NK-92 (cell line): ENCODE results near the gene CACNA2D1.
"Not testable (repeated sequence)": the region's sequence is repeated elsewhere in the genome, so short reads cannot be mapped to it uniquely, and the experiment has no call there.

ENCODE experiments used
- DNase-seq: peaks from one replicate; lab custom pipeline; 2025; ENCODE audit not compliant: unreplicated experiment; lab: John Stamatoyannopoulos, UW

The CACNA2D1 gene

GRCh38 chr7:82173400-82174021, 270.1 kb downstream of the CACNA2D1 start:
- DNase-seq: no peak

- DNase-seq: no peak
Measured at GRCh38 chr7:82172881-82173280, 270.7 kb downstream of the CACNA2D1 start.

- no peak for DNase-seq
Measured at GRCh38 chr7:82172017-82172416, 271.6 kb downstream of the CACNA2D1 start.

GRCh38 chr7:82167558-82168314, 275.8 kb downstream of the CACNA2D1 start:
- no peak for DNase-seq

- no peak for DNase-seq
Measured at GRCh38 chr7:82166260-82167015, 277.1 kb downstream of the CACNA2D1 start.

GRCh38 chr7:82164813-82165212, 278.8 kb downstream of the CACNA2D1 start:
- no peak for DNase-seq

GRCh38 chr7:82164410-82164809, 279.2 kb downstream of the CACNA2D1 start:
- no peak for DNase-seq

GRCh38 chr7:82163586-82163985, 280.0 kb downstream of the CACNA2D1 start:
- no peak for DNase-seq

GRCh38 chr7:82162289-82162688, 281.3 kb downstream of the CACNA2D1 start:
- no peak for DNase-seq

GRCh38 chr7:82158327-82158726, 285.2 kb downstream of the CACNA2D1 start:
- DNase-seq: no peak

- no peak for DNase-seq
Measured at GRCh38 chr7:82156893-82157292, 286.7 kb downstream of the CACNA2D1 start.

GRCh38 chr7:82156168-82156567, 287.4 kb downstream of the CACNA2D1 start:
- DNase-seq: no peak

- no peak for DNase-seq
Measured at GRCh38 chr7:82154728-82155127, 288.8 kb downstream of the CACNA2D1 start.

GRCh38 chr7:82153776-82154175, 289.8 kb downstream of the CACNA2D1 start:
- no peak for DNase-seq

- DNase-seq: no peak
Measured at GRCh38 chr7:82152858-82153257, 290.7 kb downstream of the CACNA2D1 start.

GRCh38 chr7:82146491-82146890, 297.1 kb downstream of the CACNA2D1 start:
- no peak for DNase-seq

- no peak for DNase-seq
Measured at GRCh38 chr7:82142263-82142864, 301.2 kb downstream of the CACNA2D1 start.

- no peak for DNase-seq
Measured at GRCh38 chr7:82141427-82141826, 302.1 kb downstream of the CACNA2D1 start.

- DNase-seq: not testable (repeated sequence)
Measured at GRCh38 chr7:82140608-82141007, 303.0 kb downstream of the CACNA2D1 start.

GRCh38 chr7:82131215-82131614, 312.4 kb downstream of the CACNA2D1 start:
- DNase-seq: no peak

- DNase-seq: no peak
Measured at GRCh38 chr7:82129091-82129490, 314.5 kb downstream of the CACNA2D1 start.

GRCh38 chr7:82128546-82128945, 315.0 kb downstream of the CACNA2D1 start:
- no peak for DNase-seq
